Muscle of arm (tissue), 12 donors: ENCODE data around the gene SNAPC4. TPM values are rescaled to one million over a fixed set of nuclear protein-coding genes. Genes with fewer than 3 reads are reported as not detected.
A peak's percentile ranks its signal among the peaks of the same experiment; 100 is the strongest.
"Not testable (repeated sequence)": the region's sequence is repeated elsewhere in the genome, so short reads cannot be mapped to it uniquely, and the experiment has no call there.

Source experiments
- DNase-seq: peaks from one replicate; pipeline ENCODE4 v3.0.0-alpha.2; 2013
- polyA plus RNA-seq, 12 donors: library from polyadenylated mRNA; unstranded; fragments of 120-200 nt; gene quantifications; one replicate each; pipeline ENCODE4 v1.2.1, GENCODE V29; 2013; ENCODE audit not compliant: insufficient read length in 12 of 12

Gene SNAPC4
- polyA plus RNA-seq, 12 donors = 4.8 to 10.2 (median 5.6) TPM; not detected in 1

DNA sequence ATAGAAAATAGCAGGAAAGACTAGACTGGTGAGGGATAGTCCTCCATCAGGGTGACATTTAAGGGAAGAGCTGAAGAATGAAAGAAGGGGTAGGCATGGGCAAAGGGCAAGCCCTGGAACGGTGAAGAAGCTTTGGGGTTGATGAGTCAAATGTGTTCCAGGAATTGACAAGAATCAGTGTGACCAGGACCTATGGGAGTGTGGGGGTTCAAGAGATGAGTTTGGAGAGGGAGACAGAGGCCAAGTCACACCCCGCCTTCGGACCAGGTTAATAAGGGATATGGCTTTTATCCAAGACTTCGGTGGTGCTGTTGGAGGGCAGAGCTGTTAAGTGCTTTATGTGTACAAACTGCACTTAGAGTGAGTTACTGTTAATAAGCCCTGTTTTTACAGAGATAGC lies 11.4 kb upstream of the SNAPC4 start:
- DNase-seq = no peak

DNA sequence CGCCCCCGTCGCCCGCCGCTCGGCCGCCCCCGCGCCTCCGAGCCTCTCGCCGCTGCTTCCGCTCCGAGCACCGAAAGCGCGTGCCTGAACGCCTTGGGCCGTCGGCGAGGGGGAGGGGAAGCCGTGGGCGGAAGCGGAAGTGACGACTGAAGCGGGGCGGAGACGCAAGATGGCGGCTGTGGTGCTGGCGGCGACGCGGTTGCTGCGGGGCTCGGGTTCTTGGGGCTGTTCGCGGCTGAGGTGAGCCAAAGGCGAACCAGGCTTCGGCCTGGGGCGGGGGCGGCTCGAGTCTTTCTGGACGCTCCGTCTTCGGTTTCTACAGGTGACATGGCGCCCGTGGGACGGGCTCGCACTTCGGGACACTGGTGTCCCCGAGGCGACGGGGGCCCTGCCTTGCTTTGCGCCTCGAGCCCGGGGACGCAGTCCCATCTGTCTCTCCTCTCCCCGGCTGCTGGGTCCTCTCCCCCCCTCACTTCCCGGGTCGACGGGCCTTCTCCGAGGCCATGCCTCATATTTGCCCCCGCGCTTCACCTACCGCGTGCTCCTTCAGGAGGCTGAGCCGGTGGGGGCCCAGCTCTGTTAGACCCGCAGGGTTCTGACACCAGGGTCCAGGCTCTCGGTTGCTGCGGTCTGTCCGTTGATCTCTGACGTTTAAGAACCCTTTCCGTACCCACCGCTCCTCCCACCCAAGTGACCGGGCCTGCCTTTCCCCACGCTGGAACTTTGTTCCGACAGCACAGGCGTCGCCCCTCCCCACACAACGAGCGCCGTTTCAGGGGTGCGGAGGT lies 10.7 kb upstream of the SNAPC4 start, which contains the start of the genes ENTR1 and PMPCA:
Gene ENTR1, minus strand, starts transcription at position 115 of the 788 bp plus-strand sequence. CDS start 217 bp downstream, outside the sequence.
Gene PMPCA, plus strand, starts transcription at position 159 of the 788 bp plus-strand sequence. Its CDS starts 11 bp downstream, at position 170.
- DNase-seq = peak; percentile 94

DNA sequence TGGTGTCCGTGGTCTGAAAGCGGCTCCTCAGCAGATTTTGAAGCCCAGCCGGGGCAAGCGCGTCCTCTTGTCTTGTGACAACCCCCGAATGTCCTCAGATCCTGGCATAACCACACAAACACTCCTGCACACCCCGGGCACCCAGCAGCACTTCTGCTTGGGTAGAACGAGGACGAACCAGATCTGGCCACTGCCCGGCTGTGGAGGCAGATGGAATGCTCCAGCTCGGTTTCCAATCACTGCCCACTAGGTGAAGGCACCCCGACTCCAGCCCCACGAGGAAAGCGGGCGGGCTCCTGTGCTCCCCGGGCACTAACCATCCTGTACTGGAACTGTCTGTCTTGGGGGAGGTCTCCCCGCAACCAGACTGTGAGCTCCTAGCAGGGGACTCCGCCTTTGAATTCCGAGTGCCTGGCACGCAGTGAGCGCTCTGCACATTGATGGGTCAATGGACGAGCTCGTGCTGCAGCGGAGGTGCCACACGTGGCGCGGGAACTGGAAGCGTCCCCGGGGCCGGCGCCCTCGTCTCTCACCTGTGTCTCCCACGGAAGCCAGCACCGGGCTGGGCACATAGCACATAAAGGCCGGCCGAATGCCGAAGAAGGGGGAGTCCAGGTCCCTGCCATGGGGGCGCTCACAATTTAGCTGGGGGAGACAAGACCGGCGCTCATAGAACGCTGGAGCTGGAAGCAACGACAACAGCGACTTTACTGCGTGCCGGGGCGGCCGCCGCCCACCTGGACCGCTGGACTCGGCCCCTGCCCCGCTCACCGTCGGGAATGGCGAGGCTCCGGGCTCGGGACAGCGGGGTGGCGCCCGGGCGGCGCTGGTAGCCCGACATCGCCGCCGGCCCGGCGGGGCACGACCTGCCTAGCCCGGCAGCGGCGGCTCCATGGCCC lies 9.8 kb upstream of the SNAPC4 start:
- DNase-seq = peak; percentile 24

DNA sequence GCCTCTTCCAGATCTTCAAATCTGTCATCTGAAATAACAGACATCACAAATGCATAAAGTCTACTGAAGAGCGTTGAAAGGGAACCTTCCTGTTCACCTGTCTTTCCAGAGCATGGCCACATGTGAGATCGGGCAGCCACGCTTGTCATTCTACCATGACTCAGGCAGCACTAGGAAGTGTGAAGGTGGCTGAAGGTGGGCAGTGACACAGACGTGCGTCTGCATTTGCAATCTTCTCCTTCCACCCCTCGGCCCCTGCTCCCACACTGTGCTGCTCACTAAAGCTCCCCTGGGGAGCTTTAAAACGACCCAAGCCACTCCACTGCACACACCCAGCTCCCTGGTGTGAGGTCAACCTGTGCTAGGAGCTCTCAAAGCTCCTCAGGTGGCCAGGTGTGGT lies 7.9 kb upstream of the SNAPC4 start:
- no peak for DNase-seq

DNA sequence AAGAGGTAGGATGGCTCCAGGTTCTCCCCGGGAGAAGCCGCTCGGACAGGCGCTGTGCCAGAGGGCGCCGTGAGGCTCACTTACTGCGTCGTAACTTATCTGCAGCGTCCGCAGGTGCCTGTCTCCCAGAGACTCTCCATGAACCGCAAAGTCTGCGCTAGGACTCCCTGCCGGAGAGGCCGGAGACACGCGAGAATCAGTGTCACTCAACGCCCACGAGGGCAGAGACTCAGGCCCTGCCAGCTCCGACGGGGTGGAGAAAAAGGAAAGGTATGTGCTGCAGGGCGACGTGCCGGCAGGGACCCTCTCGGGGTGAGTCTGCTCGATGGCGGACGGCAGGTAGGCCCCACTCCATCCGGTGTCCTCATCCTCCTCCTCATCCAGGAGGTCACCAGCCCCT lies 7.1 kb upstream of the SNAPC4 start:
- DNase-seq = not testable (repeated sequence)

DNA sequence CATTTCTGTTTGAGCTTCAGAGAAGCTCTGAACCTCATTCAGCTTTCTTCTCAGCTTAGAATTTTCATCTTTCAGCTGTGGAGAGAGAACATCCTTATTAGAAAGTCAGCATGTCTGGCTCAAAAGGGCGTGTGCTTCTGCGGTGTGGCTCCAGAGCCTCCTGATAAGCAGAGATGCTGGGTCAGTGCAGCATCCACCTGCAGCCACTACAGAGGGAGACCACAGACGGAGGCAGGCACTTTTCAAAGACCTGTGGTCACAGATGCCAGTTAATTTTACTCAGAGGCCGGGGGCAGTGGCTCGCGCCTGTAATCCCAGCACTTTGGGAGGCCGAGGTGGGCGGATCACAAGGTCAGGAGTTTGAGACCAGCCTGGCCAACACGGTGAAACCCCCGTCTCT lies 5.9 kb upstream of the SNAPC4 start:
- DNase-seq = not testable (repeated sequence)

DNA sequence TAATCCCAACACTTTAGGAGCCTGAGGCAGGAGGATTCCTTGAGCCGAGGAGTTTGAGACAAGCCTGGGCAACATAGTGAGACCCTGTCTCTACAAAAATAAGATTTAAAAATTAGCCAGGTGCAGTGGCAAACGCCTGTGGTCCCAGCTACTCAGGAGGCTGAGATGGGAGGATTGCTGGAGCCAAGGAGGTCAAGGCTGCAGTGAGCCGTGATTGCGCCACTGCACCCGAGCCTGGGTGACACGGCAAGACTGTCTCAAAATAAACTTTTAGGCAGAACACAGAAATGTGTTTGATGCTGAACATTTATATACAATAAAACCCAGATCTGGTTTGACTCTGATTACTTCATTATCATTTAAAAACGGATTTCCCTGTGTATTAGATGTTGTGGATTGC lies 5.5 kb upstream of the SNAPC4 start:
- no peak for DNase-seq

DNA sequence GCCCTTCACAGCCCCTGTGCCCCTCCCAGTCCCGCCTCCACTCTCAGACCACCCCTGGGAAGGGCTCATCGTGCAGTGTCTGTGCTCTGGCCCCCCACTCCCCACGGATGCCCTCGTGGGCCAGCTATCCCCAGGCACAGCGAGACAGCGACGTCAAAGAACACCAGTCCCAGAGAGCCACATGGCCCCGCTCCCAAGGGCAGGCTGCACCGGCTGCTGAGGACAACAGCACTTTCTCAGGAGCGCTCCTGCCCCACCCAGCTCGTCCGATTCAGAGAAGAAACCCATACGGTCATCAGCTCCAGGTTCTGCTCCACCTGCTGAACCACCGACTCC lies 4.8 kb upstream of the SNAPC4 start:
- no peak for DNase-seq

DNA sequence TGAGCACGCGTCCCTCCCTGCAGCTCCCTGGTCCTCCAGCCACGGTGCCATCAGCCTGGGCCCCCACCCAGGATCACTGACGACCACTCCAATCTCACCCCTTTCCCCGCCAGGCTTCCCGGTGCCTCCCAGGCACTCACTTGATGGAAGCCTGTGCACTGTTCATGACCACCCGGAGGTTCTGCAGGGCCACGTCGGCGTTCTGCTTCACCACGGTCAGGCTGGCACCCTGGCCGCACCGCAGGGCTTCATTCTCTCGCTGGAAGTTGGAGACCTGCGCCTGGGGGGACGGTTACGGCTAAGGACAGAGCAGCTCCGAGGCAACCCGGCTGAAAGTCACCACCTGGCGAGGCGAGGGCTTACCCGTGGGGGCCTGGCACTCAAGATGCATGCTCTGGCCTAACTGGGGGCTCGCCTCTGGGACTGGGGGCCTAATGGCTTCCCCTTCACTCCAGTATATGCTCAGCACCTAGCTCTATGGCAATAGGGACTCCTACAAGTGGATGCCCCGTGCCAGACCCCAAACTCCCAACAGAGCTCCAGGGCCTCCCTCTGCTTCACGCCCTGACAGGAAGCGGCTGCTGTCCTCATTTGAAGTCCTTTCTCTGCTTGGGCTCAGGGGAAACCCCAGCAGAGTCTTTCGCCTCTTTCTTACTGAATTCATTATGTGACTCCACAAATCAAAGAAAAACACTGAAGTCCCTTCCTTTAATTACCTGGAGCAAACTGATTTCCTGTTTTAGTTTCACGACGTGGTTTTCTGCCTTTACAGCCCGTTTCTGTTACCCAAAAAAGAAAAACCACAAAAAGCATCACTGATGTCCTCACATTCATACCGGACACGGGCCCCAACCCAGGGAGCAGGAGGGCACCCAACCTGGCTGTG lies 4.2 kb upstream of the SNAPC4 start:
- DNase-seq = no peak

DNA sequence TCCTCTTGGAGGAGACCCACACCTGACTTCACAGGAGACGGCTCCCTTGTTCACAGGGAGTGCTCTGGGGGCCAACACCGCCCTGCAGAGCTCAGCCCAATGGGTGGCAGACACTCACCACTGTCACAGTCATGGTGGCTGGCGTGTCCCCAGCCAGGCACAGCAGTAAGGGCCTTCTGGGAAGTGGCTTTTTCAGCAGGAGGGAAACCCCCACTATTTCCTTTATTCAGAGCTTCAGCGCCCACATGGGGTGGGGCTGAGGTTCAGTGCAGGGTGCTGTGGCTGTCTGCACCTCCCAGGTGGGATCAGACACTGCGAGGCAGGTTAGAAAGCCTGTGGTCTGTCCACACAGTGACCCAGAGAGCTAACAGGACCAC lies 3.6 kb upstream of the SNAPC4 start:
- no peak for DNase-seq

DNA sequence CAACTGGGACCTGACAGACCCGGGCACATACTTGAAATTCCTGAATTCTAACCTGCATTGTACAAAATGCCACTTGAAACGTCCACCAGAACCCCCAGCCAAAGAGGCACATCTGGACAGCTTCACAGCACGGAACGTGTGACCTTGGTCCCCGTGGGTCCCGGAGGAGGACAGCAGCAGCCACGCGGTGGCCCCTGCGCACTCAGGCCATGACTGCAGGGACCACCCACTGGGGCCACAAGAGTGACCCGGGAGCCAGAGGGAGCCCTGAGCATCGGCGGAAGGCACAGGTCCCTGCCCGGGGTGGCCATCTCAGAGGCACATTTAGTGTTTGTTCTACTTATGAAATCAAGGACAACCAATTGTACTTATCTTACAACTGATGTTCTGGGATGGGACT lies 2.1 kb upstream of the SNAPC4 start:
- no peak for DNase-seq

DNA sequence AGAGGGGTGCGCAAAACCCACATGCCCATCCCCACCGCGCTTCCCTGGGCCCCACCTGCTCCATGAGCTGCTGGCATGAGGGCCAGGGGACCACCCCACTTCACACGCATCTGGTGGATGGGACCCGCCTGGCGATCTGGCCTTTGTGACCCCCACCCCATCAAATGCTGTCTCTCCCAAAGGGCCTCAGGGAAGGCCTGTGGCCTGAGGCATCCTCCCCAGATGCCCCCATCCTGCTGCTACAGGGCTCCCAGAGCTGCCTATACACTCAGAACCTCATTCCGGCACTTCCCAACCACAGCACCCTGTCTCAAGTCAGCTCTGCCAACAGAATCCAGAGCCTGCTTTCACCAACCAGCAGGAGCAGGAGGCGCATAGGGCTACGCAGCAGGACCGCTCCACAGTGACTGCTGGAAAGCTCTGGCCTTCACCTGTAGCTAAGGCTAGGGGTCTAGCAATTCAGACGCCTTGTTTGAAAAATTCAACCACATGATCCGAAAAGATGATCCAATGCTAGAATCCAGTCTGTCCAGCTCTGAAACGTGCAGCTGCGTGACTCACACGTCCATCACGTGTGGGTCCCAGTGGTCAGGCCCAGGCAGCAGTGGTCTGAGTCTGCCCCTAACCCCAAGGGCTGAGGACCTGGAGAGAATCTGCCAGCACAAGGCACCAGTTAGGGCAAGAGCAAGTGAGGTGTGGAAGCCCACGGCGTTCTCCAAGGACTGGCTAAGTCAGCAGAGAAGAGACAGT lies 1.4 kb upstream of the SNAPC4 start:
- no peak for DNase-seq

DNA sequence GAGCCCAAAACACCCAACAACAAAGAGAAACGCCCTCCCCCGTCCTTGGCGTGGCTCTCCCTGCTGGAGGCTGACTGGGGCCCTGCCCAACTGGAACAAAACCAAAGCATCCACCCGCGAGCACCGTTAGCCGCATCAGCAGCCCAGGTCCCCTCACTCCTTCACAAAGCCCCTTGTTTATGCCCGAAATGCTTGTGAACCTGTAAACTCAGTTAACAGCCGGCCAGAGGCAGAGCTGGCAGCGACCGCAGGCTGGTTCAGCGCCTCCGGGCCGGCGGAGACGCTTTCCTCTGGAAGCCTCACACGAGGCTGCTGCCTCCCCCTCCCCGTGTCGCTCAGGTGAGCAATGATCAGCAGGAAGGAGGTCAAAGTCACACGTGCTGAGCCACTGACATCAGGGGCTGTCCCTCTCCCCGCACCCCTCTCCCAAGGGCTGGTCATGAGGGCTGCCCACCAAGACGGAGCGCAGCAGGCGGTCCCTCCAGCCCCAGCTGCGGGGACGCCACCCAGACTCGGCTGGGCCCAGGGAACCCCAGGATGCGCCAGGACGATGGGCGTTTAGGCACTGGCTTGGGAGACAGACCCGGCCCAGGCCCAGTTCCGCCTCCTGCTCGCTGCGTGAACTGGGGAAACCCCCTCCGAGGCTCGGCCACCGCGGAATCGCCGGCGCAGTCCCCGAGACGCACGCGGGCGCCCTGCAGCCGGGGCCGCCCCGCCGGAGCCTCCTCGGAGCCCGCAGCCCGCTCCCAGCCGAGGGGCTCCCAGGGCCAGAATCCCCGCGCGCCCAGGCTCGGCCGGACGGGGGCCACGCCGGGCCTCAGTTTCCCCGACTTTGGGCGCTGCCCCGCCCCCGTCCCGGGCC lies 563 bp downstream of the SNAPC4 start:
- DNase-seq = no peak

DNA sequence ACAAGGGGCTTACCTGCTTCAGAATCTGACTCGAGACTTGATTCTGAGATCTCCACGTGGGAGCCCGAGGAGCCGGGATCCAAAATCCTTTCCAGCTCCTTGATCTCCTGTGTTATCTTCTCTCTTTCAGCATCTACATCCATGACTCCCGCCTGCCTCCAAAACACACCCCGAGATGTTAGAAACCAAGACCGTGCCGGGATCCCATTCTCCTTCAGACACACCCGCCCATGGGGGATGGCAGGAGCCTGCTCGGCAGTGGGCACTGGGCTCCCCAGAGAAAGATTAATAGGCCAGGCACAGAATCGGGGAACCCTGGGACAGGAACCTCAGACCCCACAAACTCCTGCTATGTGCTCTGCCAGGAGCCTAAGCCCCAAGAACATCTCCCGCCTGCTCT lies 1.7 kb downstream of the SNAPC4 start:
- no peak for DNase-seq

DNA sequence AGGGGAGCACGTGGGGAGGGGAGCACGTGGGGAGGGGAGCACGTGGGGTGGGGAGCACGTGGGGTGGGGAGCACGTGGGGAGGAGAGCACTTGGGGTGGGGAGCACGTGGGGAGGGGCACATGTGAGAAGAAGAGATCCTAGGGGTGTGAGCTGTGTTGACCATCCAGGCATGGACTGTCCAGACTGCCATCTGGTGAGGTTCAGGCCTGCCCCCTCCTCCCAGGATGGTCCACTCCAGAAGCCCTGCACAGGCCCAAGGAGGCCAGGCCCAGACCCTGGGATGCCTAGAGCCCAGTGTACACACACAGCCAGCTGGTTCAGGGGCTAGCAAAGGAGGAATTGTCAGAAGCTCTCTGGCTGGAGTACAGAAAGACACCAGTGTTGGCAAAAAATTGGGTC lies 2.3 kb downstream of the SNAPC4 start:
- no peak for DNase-seq

DNA sequence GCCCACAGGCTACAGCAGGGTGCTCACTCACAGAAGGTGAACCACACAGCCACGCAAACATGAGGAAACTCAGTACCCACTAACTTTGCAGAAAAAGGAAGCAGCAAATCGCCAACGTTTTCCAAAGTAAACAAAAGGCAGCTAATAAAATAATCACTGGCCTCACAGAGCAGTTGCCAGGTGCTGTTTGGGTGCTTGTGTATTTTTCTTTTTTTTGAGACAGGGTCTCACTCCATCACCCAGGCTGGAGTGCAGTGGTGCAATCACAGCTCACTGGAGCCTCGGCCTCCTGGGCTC lies 3.8 kb downstream of the SNAPC4 start:
- no peak for DNase-seq

DNA sequence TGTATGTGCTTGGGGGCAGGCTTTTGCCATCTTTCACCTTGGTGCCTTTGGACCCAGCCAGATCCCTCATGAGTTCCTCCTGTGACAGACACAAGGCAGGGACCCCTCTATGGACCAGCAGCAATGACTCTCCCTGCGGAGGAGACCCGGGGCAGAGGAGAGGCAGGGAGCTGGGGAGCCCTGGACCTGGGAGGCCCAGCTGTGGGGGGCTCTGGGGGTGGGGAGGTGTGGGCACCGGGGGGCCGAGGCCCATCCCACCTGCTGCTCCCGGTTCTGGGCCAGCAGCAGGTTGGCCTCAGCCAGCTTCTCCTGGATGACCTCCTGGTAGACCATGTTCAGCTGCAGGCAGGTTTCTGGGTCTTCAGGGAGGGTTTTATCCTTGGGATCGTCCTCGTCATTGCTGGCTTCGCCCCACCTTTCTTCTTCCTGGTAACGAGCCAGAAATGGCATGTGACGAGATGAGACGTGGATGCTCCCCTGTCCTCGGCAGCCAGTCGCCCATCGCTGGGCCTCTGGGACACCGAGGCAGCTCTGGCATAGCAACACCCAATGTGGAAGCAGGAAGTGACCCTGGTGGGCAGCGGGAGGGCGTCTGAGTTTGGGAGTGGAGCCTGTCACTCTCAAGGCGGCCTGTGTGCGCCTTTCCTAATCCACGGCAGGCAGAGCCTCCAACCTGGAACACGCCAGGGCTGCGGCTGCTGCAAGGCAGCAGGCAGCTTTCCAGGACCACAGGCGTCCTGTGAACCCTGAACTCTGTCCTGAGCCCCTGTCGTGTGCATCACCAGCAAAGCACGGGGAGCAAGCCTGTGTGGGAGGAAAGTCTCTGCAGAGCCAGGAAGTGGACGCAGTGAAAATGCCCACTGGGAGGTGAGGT lies 4.4 kb downstream of the SNAPC4 start:
- no peak for DNase-seq

DNA sequence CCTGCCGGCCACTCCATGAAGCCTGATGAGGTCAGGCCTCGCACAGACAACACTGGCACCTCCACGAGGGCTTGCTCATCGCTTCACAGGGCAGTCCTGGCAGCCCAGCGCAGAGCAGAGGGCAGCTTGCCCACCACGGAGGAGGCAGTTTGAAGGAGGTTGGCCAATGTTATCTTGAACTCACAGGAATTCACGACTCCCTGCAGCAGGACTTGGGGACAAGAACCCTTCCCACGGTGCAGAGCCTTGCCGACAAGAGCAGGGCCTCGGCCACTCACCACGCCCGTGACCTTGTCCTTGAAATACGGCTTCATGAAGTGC lies 5.0 kb downstream of the SNAPC4 start:
- no peak for DNase-seq

DNA sequence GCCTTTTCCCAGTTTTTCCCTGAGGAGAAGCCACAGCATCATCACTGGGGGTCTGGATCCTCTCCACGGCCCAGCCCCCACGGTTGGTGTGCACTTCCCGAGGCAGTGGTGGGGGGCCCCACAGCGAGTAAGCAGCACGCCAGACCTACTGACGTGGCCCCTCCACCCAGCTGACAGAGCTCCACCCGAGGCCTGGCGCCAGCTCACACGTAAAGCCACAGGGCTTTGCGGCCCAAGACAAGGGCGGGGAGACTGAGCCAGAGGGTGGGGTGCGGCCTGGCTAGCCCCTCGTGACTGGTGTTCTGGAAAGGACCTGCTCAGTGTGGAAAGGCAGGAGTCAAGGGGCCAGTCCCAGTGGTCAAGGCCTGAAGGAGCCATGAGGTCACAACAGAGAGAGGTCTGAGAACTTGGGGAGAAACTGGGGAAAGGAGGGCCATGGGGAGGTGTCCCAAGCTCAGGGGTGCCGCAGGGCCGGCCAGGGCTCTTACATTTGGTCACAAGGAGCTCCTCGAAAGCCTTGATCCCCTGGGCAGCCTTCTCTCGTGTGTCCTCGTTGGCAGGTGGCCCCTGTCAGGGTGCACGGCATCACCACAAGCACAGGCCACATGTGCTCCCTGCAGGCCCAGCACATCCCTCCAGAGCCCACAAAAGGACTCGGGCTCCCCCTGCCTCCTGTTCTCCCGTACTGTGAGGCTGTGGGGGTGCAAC lies 5.5 kb downstream of the SNAPC4 start:
- DNase-seq = no peak
